Fibroblast of lung (primary cell): ENCODE measurements around the gene ZNF341. TPM values are rescaled to one million over a fixed set of nuclear protein-coding genes. Genes with fewer than 3 reads are reported as not detected.

Source experiments
- DNase-seq, 2 donors: peaks; one replicate each; pipeline versions ENCODE4 v3.0.0 to v3.0.0-alpha.2; 2010; ENCODE audit warnings: low read depth in 2 of 2
- H2AFZ ChIP-seq: 2 replicates; pipeline ENCODE4 v1.5.1; 2012; ENCODE audit warnings: low read length, control low read depth, inconsistent platforms
- H3K27ac ChIP-seq: 2 replicates; pipeline ENCODE4 v1.5.1; 2011; ENCODE audit warnings: low read length, control low read depth; ENCODE audit not compliant: insufficient read depth
- H3K27me3 ChIP-seq: 2 replicates; pipeline ENCODE4 v1.5.1; 2011; ENCODE audit warnings: mild to moderate bottlenecking, low read length; ENCODE audit not compliant: control insufficient read depth, insufficient read depth
- H3K36me3 ChIP-seq: 2 replicates; pipeline ENCODE4 v1.5.1; 2011; ENCODE audit warnings: low read length; ENCODE audit not compliant: control insufficient read depth, insufficient read depth
- H3K4me1 ChIP-seq: 2 replicates; pipeline ENCODE4 v1.5.1; 2011; ENCODE audit warnings: low read length; ENCODE audit not compliant: control insufficient read depth, insufficient read depth; ENCODE audit errors: extremely low read depth
- H3K4me2 ChIP-seq: 2 replicates; pipeline ENCODE4 v1.5.1; 2011; ENCODE audit warnings: low read length, control low read depth; ENCODE audit not compliant: insufficient read depth; ENCODE audit errors: extremely low read depth
- H3K4me3 ChIP-seq, 4 experiments: fragments of 200-600 bp in 1 of 4; sonication (generic) in 1 of 4; replicated peaks in 1 of 4; 2 replicates each; pipeline ENCODE4 v1.5.1; 2011 to 2016; ENCODE audit warnings: low read length in 4 of 4, low read depth in 3 of 4, mild to moderate bottlenecking in 3 of 4, control low read depth in 2 of 4, inconsistent platforms in 1 of 4, mixed read lengths in 1 of 4; ENCODE audit not compliant: insufficient read depth in 1 of 4; ENCODE audit errors: control extremely low read depth in 1 of 4
- H3K79me2 ChIP-seq: 2 replicates; pipeline ENCODE4 v1.5.1; 2012; ENCODE audit warnings: mild to moderate bottlenecking, low read length, inconsistent platforms; ENCODE audit not compliant: control insufficient read depth, insufficient read depth
- H3K9ac ChIP-seq: 2 replicates; pipeline ENCODE4 v1.5.1; 2011; ENCODE audit warnings: mild to moderate bottlenecking, low read length, control low read depth; ENCODE audit not compliant: insufficient read depth
- H3K9me3 ChIP-seq: 2 replicates; pipeline ENCODE4 v1.5.1; 2012; ENCODE audit warnings: low read depth, low read length; ENCODE audit not compliant: control insufficient read depth, insufficient read depth
- H4K20me1 ChIP-seq: 2 replicates; pipeline ENCODE4 v1.5.1; 2011; ENCODE audit warnings: low read length; ENCODE audit not compliant: control insufficient read depth, insufficient read depth; ENCODE audit errors: extremely low read depth
- CTCF ChIP-seq, 2 donors: IDR thresholded peaks in 1 of 2; conservative IDR thresholded peaks in 1 of 2; 1 replicate in 1 of 2; 2 replicates in 1 of 2; pipeline ENCODE4 v1.5.1; 2011 to 2012; ENCODE audit warnings: low read length in 2 of 2, control low read depth in 1 of 2, inconsistent platforms in 1 of 2, low read depth in 1 of 2, mild to moderate bottlenecking in 1 of 2
- EZH2 ChIP-seq: IDR thresholded peaks from 2 replicates; pipeline ENCODE4 v1.5.1; 2012; ENCODE audit warnings: low read length, control low read depth, mild to moderate bottlenecking; ENCODE audit errors: missing control alignments
- polyA plus RNA-seq, 2 donors: library from polyadenylated mRNA; depleted of rRNA in 1 of 2; stranded (reverse) in 1 of 2; unstranded in 1 of 2; fragments of >200 nt; gene quantifications; 2 replicates each; pipeline ENCODE4 v1.2.1, GENCODE V29; 2011 to 2012; ENCODE audit warnings: missing spikeins in 1 of 2
- total RNA-seq: library from RNA; depleted of rRNA; stranded (reverse); fragments of >200 nt; gene quantifications from 2 replicates; pipeline ENCODE4 v1.2.1, GENCODE V29; 2014

ZNF341 gene
- total and polyA plus RNA-seq, 2 donors (not counting 1 experiment from before 2014, with no cell fraction given), result 0.99 to 1.1 TPM

GRCh38 chr20:33709905-33710541 is 21.8 kb upstream of the ZNF341 start:
- H4K20me1 ChIP-seq, result no peaks in the 10 kb centered on the region
- H3K9ac ChIP-seq, result no peak overlapping the region
- H3K4me1 ChIP-seq, result peaks cover 3% of the 10 kb centered on the region
- no peaks in the 10 kb centered on the region for H3K27me3 ChIP-seq
- H3K27ac ChIP-seq, result no peak overlapping the region
- TF ChIP-seq CTCF (conservative IDR thresholded peaks at IDR 0.05 in 1 of 2, IDR thresholded peaks at IDR 0.05 in 1 of 2; ENCODE audit: low read depth in 1 of 2, low read length in 2 of 2) (no peak), EZH2 (no peak)
- no peak for DNase-seq
- no peaks in the 10 kb centered on the region for H3K79me2 ChIP-seq
- no peak overlapping the region for H2AFZ ChIP-seq
- H3K9me3 ChIP-seq, result no peaks in the 10 kb centered on the region
- H3K36me3 ChIP-seq, result peaks cover 2% of the 10 kb centered on the region
- no peak overlapping the region for H3K4me2 ChIP-seq
- no peak overlapping the region for H3K4me3 ChIP-seq

- H2AFZ ChIP-seq, result no peak overlapping the region
- H3K4me3 ChIP-seq, result no peak overlapping the region
- H3K4me2 ChIP-seq, result no peak overlapping the region
- DNase-seq, result no peak
- H3K27ac ChIP-seq, result no peak overlapping the region
- no peak overlapping the region for H3K9ac ChIP-seq
- peaks cover 2% of the 10 kb centered on the region for H3K36me3 ChIP-seq
- no peaks in the 10 kb centered on the region for H4K20me1 ChIP-seq
- H3K79me2 ChIP-seq, result no peaks in the 10 kb centered on the region
- H3K27me3 ChIP-seq, result no peaks in the 10 kb centered on the region
- H3K4me1 ChIP-seq, result peaks cover 3% of the 10 kb centered on the region
- H3K9me3 ChIP-seq, result no peaks in the 10 kb centered on the region
- TF ChIP-seq EZH2 (no peak), CTCF (conservative IDR thresholded peaks at IDR 0.05 in 1 of 2, IDR thresholded peaks at IDR 0.05 in 1 of 2; ENCODE audit: low read depth in 1 of 2, low read length in 2 of 2) (no peak)
Observed at GRCh38 chr20:33710681-33711445, 20.9 kb upstream of the ZNF341 start.

- Histone ChIP-seq H3K27me3 (no peaks in the 10 kb centered on the region), H3K9me3 (no peaks in the 10 kb centered on the region), H3K36me3 (peaks cover 2% of the 10 kb centered on the region), H4K20me1 (no peaks in the 10 kb centered on the region), H3K27ac (no peak overlapping the region), H3K9ac (no peak overlapping the region), H3K4me1 (peaks cover 3% of the 10 kb centered on the region), H2AFZ (no peak overlapping the region), H3K79me2 (no peaks in the 10 kb centered on the region), H3K4me2 (no peak overlapping the region), H3K4me3 (no peak overlapping the region)
- no peak for TF ChIP-seq CTCF (conservative IDR thresholded peaks at IDR 0.05 in 1 of 2, IDR thresholded peaks at IDR 0.05 in 1 of 2; ENCODE audit: low read depth in 1 of 2, low read length in 2 of 2)
- no peak for TF ChIP-seq EZH2
- no peak for DNase-seq
Observed at GRCh38 chr20:33711446-33711738, 20.4 kb upstream of the ZNF341 start.
